GM19025 (cell line): ENCODE measurements around the gene AP5Z1.

Source experiments
- ATAC-seq: cut with Tn5 transposase; IDR thresholded peaks from one replicate; pipeline ENCODE4 v1.9.1; 2021; ENCODE audit warnings: mild to moderate bottlenecking, low read depth, moderate library complexity; ENCODE audit not compliant: unreplicated experiment

The AP5Z1 gene

GRCh38 chr7:4775250-4775847 lies at the start of gene AP5Z1:
AP5Z1 (plus strand) TSS chr7:4775623; CDS start chr7:4775716, 93 bp downstream.
- ATAC-seq: peak; percentile 93

- no peak for ATAC-seq
These were observed 49.5 kb upstream of the AP5Z1 start for GRCh38 chr7:4725850-4726450.

GRCh38 chr7:4726566-4726965 lies 48.9 kb upstream of the AP5Z1 start:
- ATAC-seq: no peak

GRCh38 chr7:4727914-4728705 lies 47.3 kb upstream of the AP5Z1 start:
- ATAC-seq: no peak

- ATAC-seq: no peak
These were observed 46.2 kb upstream of the AP5Z1 start for GRCh38 chr7:4729266-4729665.

DNA sequence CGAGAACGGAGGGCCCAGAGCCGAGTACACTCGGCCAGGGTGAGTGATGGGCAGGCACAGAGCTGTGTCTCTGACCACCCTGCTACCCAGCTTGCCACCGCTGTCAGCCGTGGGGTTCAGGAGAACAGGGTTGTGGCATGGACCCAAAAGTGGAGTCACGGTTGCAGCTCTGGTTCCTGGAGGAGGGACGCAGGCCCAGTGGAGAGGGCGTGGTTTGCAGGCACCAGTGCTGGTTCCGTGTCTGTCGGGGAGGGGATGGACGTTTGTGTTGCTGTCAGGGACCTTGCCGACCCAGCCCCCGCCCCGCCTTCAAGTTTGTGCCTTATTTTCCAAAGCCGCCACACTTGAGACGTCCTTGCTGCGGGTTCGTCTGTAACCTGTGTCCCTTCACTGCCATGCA lies 45.1 kb upstream of the AP5Z1 start:
- ATAC-seq: no peak

GRCh38 chr7:4730971-4731370 lies 44.5 kb upstream of the AP5Z1 start:
- no peak for ATAC-seq

- ATAC-seq: no peak
These were observed 43.6 kb upstream of the AP5Z1 start for GRCh38 chr7:4731803-4732202.

DNA sequence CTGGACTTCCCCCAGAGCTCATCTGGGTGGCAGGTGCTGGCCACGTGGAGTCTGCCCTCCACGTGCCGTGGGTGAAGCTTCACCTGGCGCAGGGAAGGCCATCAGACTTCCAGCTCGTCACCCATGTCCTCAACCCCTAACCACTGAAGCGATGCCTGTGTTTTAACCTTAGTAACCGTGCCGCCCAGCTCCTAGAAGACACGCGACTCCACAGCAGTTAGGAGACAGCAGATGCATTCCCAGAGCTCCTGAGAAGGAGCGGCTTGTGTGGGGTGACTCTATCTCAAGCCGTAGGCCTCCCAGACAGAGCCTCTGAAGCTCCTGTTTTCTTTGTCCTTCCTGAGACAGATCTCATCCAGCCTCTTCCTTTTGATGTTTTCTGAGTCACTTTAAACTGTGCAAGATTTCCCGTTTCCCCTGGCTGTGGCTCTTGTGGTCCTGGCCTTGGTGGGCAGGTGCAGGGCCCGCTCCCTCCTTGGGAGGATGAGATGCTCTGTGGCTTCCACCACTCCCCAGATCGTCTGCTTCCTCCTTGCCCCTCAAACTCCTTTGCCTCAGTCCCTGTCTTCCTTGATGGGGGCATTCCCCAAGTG lies 41.4 kb upstream of the AP5Z1 start:
- no peak for ATAC-seq

DNA sequence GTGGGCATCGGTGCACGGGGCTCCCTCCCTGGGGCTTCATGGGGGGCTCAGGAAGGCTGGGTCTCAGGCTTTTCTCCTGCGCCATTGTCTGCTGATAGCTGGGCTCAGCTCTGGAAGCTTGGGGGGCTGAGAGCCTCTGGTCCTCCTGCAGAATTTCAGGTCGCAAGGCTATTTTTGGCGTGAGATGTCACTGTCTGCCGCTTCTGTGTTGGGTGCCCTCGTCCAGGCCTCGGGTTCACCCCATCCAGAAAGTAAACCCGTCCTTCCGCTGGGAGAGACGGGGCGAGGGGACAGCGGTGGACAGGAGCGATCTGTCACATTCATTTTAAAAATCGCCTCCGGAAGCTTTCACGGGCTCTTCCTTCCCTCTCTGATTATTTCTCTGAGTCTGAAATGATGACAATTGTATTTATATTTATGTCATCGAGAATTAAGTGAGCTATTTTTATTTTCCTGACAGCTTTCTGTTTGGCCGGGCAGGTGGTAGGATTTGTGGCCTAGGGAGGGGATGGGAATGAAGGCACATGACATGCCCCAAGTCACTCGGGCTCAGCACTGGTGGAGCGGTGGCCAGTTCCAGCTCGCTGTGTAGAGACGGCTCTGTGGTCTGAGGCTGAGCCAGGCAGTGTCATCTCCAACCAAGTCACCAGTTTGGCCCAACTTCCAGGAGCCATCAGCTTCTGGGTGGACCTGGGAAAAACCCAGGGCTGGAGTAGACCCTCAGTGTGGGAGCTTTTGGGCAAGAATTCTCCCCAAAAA lies 40.7 kb upstream of the AP5Z1 start:
- ATAC-seq: no peak

DNA sequence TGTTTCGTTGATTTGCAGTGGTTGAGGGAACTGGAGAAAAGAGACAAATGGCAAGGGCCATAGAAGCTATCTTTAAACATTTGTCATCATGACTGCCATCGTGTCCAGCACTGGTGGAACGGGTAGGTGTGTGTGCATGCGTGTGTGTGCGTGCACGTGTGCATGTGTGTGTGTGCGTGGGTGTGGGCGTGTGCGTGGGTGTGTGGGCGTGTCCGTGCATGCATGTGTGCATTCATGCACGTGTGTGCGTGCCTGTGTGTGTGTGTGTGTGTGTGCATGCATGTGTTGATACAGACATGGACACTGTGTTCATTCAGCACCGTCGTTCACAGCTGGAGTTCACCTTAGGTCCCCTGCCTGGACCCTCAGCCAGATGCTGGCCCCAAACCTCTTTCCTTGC lies 38.1 kb upstream of the AP5Z1 start:
- no peak for ATAC-seq

GRCh38 chr7:4738711-4739527 lies 36.5 kb upstream of the AP5Z1 start:
- ATAC-seq: no peak

GRCh38 chr7:4739528-4739992 lies 35.9 kb upstream of the AP5Z1 start:
- no peak for ATAC-seq

GRCh38 chr7:4740796-4741195 lies 34.6 kb upstream of the AP5Z1 start:
- no peak for ATAC-seq

- no peak for ATAC-seq
These were observed 33.3 kb upstream of the AP5Z1 start for GRCh38 chr7:4742051-4742573.

DNA sequence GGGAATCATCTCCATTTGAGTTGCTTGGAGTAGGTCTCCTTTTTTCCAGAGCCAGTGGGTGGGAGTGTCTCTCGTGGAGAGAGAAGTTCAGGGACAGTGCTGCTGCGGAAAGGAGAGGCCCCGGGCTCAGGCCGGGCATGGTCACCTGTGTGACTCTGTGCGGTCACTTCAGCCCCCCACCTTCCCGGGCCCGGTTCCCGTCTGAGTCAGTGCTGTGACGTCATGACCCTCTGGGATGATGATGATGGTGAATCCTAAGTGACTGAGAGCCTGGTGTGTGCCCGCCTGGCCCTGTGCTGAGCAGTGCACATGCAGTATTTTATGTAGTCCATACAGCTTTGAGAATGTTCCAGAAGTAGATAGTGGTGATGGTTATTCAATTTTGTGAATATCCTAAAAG lies 32.6 kb upstream of the AP5Z1 start:
- ATAC-seq: no peak

DNA sequence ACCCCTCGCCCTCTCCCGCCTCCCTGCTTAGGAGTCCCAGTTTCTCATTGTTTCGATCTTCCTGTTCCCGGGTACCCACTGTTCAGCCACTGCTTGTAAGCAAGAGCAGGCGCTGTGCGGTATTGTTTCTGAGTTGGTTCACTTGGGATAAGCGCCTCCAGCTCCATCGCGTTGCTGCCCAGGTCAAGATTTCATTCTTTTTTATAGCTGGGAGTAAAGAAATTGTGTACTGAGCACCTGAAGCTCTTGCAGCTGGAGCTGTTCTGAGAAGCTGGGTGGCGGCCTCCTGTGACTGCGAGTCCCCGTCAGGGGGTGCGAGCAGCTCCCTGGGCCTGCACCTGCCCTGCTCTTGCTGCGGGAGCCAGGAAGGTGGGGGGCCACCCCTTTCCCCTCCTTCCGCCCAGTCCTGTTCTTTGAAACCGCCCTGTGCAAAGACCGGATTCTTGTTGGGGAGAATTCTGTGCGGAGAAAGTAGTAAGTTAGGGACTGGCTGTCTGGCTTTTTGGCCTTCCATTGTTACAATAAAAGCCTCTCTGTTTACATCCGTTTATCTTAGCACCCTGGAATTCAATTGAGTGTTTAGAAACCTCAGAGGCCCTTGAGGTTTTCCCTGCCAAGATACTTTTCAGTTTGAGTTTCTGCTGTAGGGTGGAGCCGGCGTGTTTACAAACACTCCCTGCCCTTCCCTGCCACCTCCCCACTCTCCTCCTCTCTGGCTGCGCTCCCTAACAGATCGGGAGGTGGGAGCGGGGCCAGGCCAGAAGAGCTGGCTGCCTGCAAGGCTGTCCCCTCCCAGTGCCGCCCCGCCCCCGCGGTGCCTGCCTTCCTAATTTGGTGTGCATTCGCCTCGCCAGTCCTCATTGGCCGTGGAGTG lies 30.8 kb upstream of the AP5Z1 start:
- ATAC-seq: peak; percentile 63

DNA sequence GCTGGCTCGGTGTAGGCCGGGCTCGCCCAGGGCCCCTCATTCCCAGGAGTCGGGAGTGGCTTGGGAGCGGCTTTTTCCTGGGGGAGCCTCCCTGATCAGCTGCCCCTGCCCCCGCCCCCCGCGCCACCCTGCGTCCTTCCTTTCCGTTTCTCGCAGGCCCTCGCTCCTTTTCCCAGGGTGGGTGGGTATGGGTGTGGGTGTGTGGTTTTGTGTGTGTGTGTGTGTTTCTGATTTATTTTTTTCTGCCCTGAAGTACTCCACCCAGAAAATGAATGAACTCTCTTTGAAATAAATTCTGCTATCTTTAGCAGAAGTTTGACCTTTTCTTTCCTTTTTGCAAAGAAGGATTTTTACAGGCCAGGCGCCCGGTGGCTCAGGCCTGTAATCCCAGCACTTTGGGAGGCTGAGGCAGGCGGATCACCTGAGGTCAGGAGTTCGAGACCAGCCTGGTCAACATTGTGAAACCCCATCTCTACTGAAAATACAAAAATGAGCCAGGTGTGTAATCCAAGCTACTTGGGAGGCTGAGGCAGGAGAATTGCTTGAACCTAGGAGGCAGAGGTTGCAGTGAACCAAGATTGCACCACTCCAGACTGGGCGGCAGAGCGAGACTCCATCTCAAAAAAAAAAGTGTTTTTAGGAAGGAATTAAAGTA lies 30.0 kb upstream of the AP5Z1 start:
- peak; percentile 23 for ATAC-seq
